ENCODE data around the gene IRGC. TPM values are rescaled to one million over a fixed set of nuclear protein-coding genes. Genes with fewer than 3 reads are reported as not detected.
"Not testable (repeated sequence)": the region's sequence is repeated elsewhere in the genome, so short reads cannot be mapped to it uniquely, and the experiment has no call there.

Gene IRGC
- total RNA-seq, 4 donors from 2014 or later = not detected

DNA sequence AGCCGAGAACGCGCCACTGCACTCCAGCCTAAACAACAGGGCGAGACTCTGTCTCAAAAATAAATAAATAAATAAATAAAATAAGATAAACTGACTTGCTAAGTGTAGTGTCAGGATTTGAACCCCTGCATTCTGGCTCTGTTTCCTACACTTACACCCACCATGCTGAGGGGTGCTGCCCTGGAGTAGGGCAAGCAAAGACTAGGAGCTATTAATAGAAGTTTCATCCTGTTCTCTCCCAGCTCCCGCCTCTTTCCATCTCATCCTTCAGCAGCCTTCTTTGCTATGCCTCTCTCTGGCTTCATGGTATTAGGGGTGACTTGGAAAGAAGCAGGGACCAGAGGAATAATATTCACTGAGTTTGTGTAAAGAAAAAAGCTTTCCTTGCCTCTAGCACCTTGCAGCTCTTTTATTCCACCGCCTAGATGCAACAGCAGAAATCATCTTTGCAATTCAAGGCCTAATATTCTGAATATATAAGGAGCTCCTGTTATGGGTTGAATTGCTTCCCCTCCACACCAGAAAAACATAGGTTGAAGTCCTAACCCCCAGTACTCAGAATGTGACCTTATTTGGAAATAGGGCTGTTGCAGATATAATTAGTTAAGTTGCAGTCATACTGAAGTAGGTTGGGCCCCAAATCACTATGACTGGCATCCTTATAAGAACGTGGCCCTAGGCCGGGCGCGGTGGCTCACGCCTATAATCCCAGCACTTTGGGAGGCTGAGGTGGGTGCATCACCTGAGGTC is 37.2 kb upstream of the IRGC start:
- no peak overlapping the region for H3K4me3 ChIP-seq (ENCODE audit: low read depth, poor library complexity, severe bottlenecking)
- intact Hi-C loops (cut with DNase I; ENCODE audit: low total_unique reads) = no loop called here
- WGBS, 2 donors = 89 to 91% methylated on average over 11 of the region's 11 CpGs
- DNase-seq (ENCODE audit: low spot score in 2 of 2) = no peak
- TF ChIP-seq, protein P1, sequence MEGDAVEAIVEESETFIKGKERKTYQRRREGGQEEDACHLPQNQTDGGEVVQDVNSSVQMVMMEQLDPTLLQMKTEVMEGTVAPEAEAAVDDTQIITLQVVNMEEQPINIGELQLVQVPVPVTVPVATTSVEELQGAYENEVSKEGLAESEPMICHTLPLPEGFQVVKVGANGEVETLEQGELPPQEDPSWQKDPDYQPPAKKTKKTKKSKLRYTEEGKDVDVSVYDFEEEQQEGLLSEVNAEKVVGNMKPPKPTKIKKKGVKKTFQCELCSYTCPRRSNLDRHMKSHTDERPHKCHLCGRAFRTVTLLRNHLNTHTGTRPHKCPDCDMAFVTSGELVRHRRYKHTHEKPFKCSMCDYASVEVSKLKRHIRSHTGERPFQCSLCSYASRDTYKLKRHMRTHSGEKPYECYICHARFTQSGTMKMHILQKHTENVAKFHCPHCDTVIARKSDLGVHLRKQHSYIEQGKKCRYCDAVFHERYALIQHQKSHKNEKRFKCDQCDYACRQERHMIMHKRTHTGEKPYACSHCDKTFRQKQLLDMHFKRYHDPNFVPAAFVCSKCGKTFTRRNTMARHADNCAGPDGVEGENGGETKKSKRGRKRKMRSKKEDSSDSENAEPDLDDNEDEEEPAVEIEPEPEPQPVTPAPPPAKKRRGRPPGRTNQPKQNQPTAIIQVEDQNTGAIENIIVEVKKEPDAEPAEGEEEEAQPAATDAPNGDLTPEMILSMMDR (IDR thresholded peaks at IDR 0.05) = no peak
- TF ChIP-seq POLR2A (IDR thresholded peaks at IDR 0.05) = no peak

DNA sequence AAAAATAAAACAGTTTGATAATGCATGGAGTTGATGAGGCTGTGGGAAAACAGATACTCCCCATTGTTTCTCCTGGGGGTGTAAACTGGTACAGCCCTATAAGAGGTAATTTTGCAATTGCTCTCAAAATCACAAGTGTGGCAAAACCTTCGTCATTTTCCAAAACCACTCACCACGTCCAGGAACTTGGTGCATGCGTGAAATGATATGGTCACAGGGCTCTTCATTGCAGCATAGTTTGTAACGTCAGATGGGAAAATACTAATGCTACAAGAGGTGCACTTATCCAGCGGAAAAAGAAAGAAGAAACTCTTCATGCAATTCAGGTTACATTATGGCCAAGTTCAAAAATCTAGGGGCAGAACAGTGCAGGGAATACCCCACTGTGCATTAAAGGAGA is 34.1 kb upstream of the IRGC start:
- no peak for DNase-seq (ENCODE audit: low spot score in 2 of 2)
- 80 to 89% methylated on average over 5 of the region's 5 CpGs for WGBS, 2 donors
- no peak overlapping the region for H3K4me3 ChIP-seq (ENCODE audit: low read depth, poor library complexity, severe bottlenecking)
- TF ChIP-seq, protein P1 (IDR thresholded peaks at IDR 0.05) = no peak
- TF ChIP-seq POLR2A (IDR thresholded peaks at IDR 0.05) = no peak
- intact Hi-C loops (cut with DNase I; ENCODE audit: low total_unique reads) = no loop called here

DNA sequence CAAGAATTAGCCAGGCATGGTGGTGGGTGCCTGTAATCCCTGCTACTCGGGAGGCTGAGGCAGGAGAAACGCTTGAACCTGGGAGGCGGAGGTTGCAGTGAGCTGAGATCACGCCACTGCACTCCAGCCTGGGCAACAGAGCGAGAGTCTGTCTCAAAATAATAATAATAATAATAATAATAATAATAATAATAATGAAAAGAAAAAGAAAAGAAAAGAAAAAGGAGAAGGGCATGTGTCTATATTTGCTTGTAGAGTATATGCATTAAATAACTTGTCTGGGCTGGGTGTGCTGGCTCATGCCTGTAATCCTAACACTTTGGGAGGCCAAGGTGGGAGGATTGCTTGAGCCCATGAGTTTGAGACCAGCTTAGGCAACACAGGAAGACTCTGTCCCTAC is 33.6 kb upstream of the IRGC start:
- H3K4me3 ChIP-seq (ENCODE audit: low read depth, poor library complexity, severe bottlenecking); intact Hi-C loops (cut with DNase I; ENCODE audit: low total_unique reads); DNase-seq (ENCODE audit: low spot score in 2 of 2): not testable (repeated sequence)
- WGBS, 2 donors = 91 to 92% methylated on average over 5 of the region's 5 CpGs

DNA sequence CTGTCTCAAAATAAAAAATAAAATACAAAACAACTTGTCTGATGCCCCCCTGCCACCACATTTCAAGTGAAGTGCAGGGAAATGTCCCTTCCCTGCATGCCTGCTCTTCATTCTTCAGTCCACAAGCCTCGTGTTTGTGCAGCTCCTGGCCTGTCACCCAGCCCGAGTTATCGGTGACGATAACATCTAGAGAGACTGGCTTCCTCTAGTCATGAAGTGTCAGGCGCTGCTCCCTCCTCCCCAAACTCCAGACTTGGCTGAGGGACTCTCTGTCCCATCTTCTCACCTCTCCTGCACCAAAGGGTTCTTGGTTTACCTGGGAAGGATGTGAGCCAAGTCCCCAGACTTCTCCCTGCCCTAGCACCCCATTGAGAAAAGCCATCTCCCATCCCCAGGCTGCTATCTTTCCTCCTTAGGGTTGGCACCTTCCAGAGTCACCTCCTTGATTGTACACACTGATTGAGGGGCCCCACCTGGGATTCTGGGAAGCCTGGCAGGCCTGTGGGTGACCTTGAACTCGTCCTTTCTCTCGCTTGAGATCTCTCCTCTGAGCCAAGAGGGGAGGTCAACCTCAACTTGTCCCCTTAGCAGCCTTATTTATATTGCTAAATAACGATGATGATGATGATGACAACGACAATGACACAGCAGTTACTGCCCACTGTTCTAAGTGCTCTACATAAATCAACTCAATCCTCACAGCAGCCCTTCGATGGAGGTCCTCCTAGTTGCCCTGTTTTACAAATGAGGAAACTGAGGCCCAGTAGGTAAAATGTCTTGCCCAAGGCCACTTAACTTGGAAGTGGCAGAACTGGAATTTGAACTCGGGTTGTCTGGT is 32.8 kb upstream of the IRGC start:
- no peak overlapping the region for H3K4me3 ChIP-seq (ENCODE audit: low read depth, poor library complexity, severe bottlenecking)
- WGBS, 2 donors = 53 to 59% methylated on average over 11 of the region's 11 CpGs
- DNase-seq (ENCODE audit: low spot score in 2 of 2) = no peak
- intact Hi-C loops (cut with DNase I; ENCODE audit: low total_unique reads) = no loop called here
- TF ChIP-seq POLR2A (IDR thresholded peaks at IDR 0.05) = no peak
- TF ChIP-seq, protein P1 (IDR thresholded peaks at IDR 0.05) = no peak

DNA sequence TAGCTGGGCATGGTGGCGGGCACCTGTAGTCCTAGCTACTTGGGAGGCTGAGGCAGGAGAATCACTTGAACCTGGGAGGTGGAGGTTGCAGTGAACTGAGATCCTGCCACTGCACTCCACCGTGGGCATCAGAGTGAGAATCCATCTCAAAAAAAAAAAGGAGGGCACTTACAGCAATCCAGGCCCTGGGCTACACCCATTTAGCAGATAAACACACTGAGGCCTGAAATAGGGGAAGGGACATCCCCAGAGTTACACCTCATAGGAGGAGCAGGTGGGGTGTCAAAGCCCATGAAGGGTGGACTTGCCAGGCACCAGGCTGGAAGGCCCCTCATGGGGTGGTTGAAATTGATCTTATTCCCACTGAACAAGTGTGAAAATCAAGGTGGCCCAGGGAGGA is 32.0 kb upstream of the IRGC start:
- H3K4me3 ChIP-seq (ENCODE audit: low read depth, poor library complexity, severe bottlenecking) = no peak overlapping the region
- WGBS, 2 donors = 93 to 95% methylated on average over 2 of the region's 2 CpGs
- TF ChIP-seq, protein P1 (IDR thresholded peaks at IDR 0.05) = no peak
- no peak for TF ChIP-seq POLR2A (IDR thresholded peaks at IDR 0.05)
- DNase-seq (ENCODE audit: low spot score in 2 of 2) = no peak
- intact Hi-C loops (cut with DNase I; ENCODE audit: low total_unique reads) = no loop called here

DNA sequence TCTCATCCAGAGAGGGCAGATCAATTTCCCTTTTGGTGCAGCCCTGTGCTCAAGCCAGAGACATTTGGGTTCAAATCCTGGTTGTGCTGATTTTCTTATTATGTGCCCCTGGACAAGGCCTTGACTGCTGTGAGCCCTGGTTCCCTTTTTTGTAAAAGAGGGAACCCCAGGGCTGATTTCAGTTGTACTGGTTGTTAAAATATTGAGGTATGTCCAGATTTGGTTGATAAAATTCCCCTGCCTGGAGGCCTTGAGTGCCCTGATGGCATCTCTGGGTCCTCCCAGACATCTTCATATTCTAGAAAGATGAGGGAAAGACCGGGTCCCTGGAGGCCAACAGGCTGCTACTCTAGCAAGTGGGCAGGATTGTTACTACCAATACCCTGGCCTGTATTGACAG is 31.6 kb upstream of the IRGC start:
- TF ChIP-seq, protein P1 (IDR thresholded peaks at IDR 0.05) = no peak
- no peak for TF ChIP-seq POLR2A (IDR thresholded peaks at IDR 0.05)
- no peak for DNase-seq (ENCODE audit: low spot score in 2 of 2)
- intact Hi-C loops (cut with DNase I; ENCODE audit: low total_unique reads) = no loop called here
- H3K4me3 ChIP-seq (ENCODE audit: low read depth, poor library complexity, severe bottlenecking) = no peak overlapping the region
- 76 to 92% methylated on average over 1 of the region's 1 CpG for WGBS, 2 donors
